MCF 10A (cell line): Measurements from ENCODE around the gene BACH2. TPM values are rescaled to one million over a fixed set of nuclear protein-coding genes. Genes with fewer than 3 reads are reported as not detected.
A peak's percentile ranks its signal among the peaks of the same experiment; 100 is the strongest.

Experiments used
- BruUV-seq: library from RNA; stranded (reverse); fragments of 400-500 nt; replicated peaks from 2 replicates; lab custom pipeline; 2021; lab: Mats Ljungman, UMichigan
- CTCF ChIA-PET: fragments of 300-600 bp; sonication (Branson Sonifier 250); formaldehyde crosslinking; extraction: SDS; loops from one replicate; lab custom pipeline; 2021; ENCODE audit warnings: antibody characterized with exemption, inconsistent platforms; lab: Yijun Ruan, JAX
- POLR2A ChIA-PET: fragments of 300-600, 350-650 bp; sonication (Branson Sonifier 250); formaldehyde crosslinking; extraction: SDS; loops from one replicate; lab custom pipeline; 2020; ENCODE audit warnings: antibody characterized with exemption, inconsistent platforms; lab: Yijun Ruan, JAX
- DNase-seq: peaks from one replicate; pipeline ENCODE4 v3.0.0-alpha.2; 2018; ENCODE audit not compliant: unreplicated experiment
- H3K27ac Mint-ChIP-seq: one replicate; pipeline ENCODE4 v1.8.0; 2022; ENCODE audit warnings: mild to moderate bottlenecking, low read depth, mixed read lengths; ENCODE audit not compliant: unreplicated experiment
- H3K27me3 Mint-ChIP-seq: one replicate; pipeline ENCODE4 v1.8.0; 2022; ENCODE audit warnings: mixed read lengths; ENCODE audit not compliant: insufficient read depth, unreplicated experiment
- H3K36me3 Mint-ChIP-seq: one replicate; pipeline ENCODE4 v1.8.0; 2022; ENCODE audit warnings: mild to moderate bottlenecking, moderate library complexity, mixed read lengths; ENCODE audit not compliant: insufficient read depth, unreplicated experiment
- H3K4me1 Mint-ChIP-seq: one replicate; pipeline ENCODE4 v1.8.0; 2022; ENCODE audit warnings: mixed read lengths; ENCODE audit not compliant: insufficient read depth, unreplicated experiment
- H3K4me3 Mint-ChIP-seq: one replicate; pipeline ENCODE4 v1.8.0; 2022; ENCODE audit warnings: mild to moderate bottlenecking, moderate library complexity, mixed read lengths; ENCODE audit not compliant: unreplicated experiment
- H3K9me3 Mint-ChIP-seq: one replicate; pipeline ENCODE4 v1.8.0; 2022; ENCODE audit warnings: mixed read lengths; ENCODE audit not compliant: unreplicated experiment
- CTCF ChIP-seq: fragments of 200-600 bp; IDR thresholded peaks from one replicate; pipeline ENCODE4 v1.8.0; 2022; ENCODE audit warnings: antibody characterized with exemption, mild to moderate bottlenecking; ENCODE audit not compliant: unreplicated experiment
- intact Hi-C: fragments of 100-400 bp; cut with micrococcal nuclease; formaldehyde crosslinking; loops from 2 replicates; pipeline ENCODE4 v1.14.1; 2022
- total RNA-seq: library from RNA; stranded (reverse); gene quantifications from 2 replicates; pipeline ENCODE4 v1.2.3, GENCODE V29; 2022

Gene BACH2
- total RNA-seq, 1 experiment from 2014 or later, result 9.9 TPM

GRCh38 chr6:89932245-89932802, 364.3 kb downstream of the BACH2 start:
- no peak for DNase-seq
- ChIA-PET CTCF (no interaction called here), POLR2A (no interaction called here)
- H3K27ac Mint-ChIP-seq, result no peak overlapping the region
- no peak for TF ChIP-seq CTCF
- no peak overlapping the region for H3K4me3 Mint-ChIP-seq
- no TSS peak for BruUV-seq
- no peaks in the 10 kb centered on the region for H3K27me3 Mint-ChIP-seq
- peaks cover 13% of the 10 kb centered on the region for H3K4me1 Mint-ChIP-seq
- no peaks in the 10 kb centered on the region for H3K9me3 Mint-ChIP-seq
- H3K36me3 Mint-ChIP-seq, result peaks cover 5% of the 10 kb centered on the region
- intact Hi-C loops, result loop anchor here (10.0 kb wide), 1 partner anchor 498 kb away; the partner anchor contains the start of gene ANKRD6

- peaks cover 21% of the 10 kb centered on the region for H3K4me1 Mint-ChIP-seq
- no TSS peak for BruUV-seq
- H3K9me3 Mint-ChIP-seq, result no peaks in the 10 kb centered on the region
- H3K4me3 Mint-ChIP-seq, result no peak overlapping the region
- ChIA-PET CTCF (interaction anchor here (0.8 to 3.2 kb wide), 3 partner anchors 9 to 554 kb away, joined by 4 to 28 read pairs (median 5); no protein-coding TSS in a partner anchor), POLR2A (interaction anchor here (2.2 kb wide), 1 partner anchor 10 kb away, joined by 6 read pairs; no protein-coding TSS in a partner anchor)
- no peak for TF ChIP-seq CTCF
- peaks cover 5% of the 10 kb centered on the region for H3K36me3 Mint-ChIP-seq
- no peak for DNase-seq
- no peak overlapping the region for H3K27ac Mint-ChIP-seq
- H3K27me3 Mint-ChIP-seq, result no peaks in the 10 kb centered on the region
- intact Hi-C loops, result loop anchor here (10.0 kb wide), 1 partner anchor 496 kb away; the partner anchor contains the start of gene ANKRD6
These were observed 365.9 kb downstream of the BACH2 start for GRCh38 chr6:89930789-89931188.

- H3K27ac Mint-ChIP-seq, result no peak overlapping the region
- H3K4me3 Mint-ChIP-seq, result no peak overlapping the region
- CTCF ChIA-PET, result interaction anchor here (0.6 to 3.2 kb wide), 4 partner anchors 11 to 621 kb away, joined by 3 to 28 read pairs (median 4); no protein-coding TSS in a partner anchor
- POLR2A ChIA-PET, result no interaction called here
- peaks cover 32% of the 10 kb centered on the region for H3K4me1 Mint-ChIP-seq
- peaks cover 5% of the 10 kb centered on the region for H3K36me3 Mint-ChIP-seq
- DNase-seq, result no peak
- no peak for TF ChIP-seq CTCF
- no peaks in the 10 kb centered on the region for H3K9me3 Mint-ChIP-seq
- no TSS peak for BruUV-seq
- H3K27me3 Mint-ChIP-seq, result no peaks in the 10 kb centered on the region
- intact Hi-C loops, result no loop called here
These were observed 368.0 kb downstream of the BACH2 start for GRCh38 chr6:89928604-89929003.

- no peaks in the 10 kb centered on the region for H3K27me3 Mint-ChIP-seq
- ChIA-PET POLR2A (no interaction called here), CTCF (interaction anchor here (0.6 to 1.6 kb wide), 3 partner anchors 13 to 622 kb away, joined by 3 to 5 read pairs (median 4); no protein-coding TSS in a partner anchor)
- BruUV-seq, result no TSS peak
- TF ChIP-seq CTCF, result no peak
- H3K4me1 Mint-ChIP-seq, result peaks cover 32% of the 10 kb centered on the region
- no peak overlapping the region for H3K4me3 Mint-ChIP-seq
- DNase-seq, result peak; percentile 45
- no peak overlapping the region for H3K27ac Mint-ChIP-seq
- H3K36me3 Mint-ChIP-seq, result peaks cover 5% of the 10 kb centered on the region
- H3K9me3 Mint-ChIP-seq, result no peaks in the 10 kb centered on the region
- intact Hi-C loops, result no loop called here
These were observed 368.7 kb downstream of the BACH2 start for GRCh38 chr6:89927791-89928550.
